DMS114 treated with DMSO at 0.1 percent for 48 hours (cell line): ENCODE results near the gene MAPK11.

ENCODE experiments used
- DNase-seq: peaks from one replicate; lab custom pipeline; 2025; ENCODE audit not compliant: unreplicated experiment; lab: John Stamatoyannopoulos, UW

MAPK11 gene

GRCh38 chr22:50262973-50263617 is 7.1 kb downstream of the MAPK11 start:
- no peak for DNase-seq

- no peak for DNase-seq
These were observed 7.7 kb downstream of the MAPK11 start for GRCh38 chr22:50262460-50262911.

- no peak for DNase-seq
These were observed 8.3 kb downstream of the MAPK11 start, which contains the start of gene MAPK12 for GRCh38 chr22:50261615-50262459. TSS of gene MAPK12 (minus strand) at chr22:50261683. CDS start at chr22:50261509, 174 bp downstream.

GRCh38 chr22:50260801-50261614 is 9.2 kb downstream of the MAPK11 start:
- DNase-seq = no peak

GRCh38 chr22:50260434-50260800 is 9.8 kb downstream of the MAPK11 start:
- DNase-seq = no peak

GRCh38 chr22:50259302-50259701 is 10.9 kb downstream of the MAPK11 start:
- DNase-seq = no peak

GRCh38 chr22:50258361-50259292 is 11.6 kb downstream of the MAPK11 start:
- no peak for DNase-seq

GRCh38 chr22:50257451-50258360 is 12.5 kb downstream of the MAPK11 start:
- DNase-seq = no peak

GRCh38 chr22:50257041-50257440 is 13.1 kb downstream of the MAPK11 start:
- no peak for DNase-seq

- DNase-seq = no peak
These were observed 13.8 kb downstream of the MAPK11 start for GRCh38 chr22:50256258-50256862.

- DNase-seq = no peak
These were observed 14.6 kb downstream of the MAPK11 start for GRCh38 chr22:50255607-50256006.

- no peak for DNase-seq
These were observed 15.1 kb downstream of the MAPK11 start for GRCh38 chr22:50255099-50255498.

GRCh38 chr22:50253941-50254340 is 16.2 kb downstream of the MAPK11 start:
- no peak for DNase-seq

GRCh38 chr22:50253046-50253915 is 16.9 kb downstream of the MAPK11 start:
- no peak for DNase-seq

- DNase-seq = no peak
These were observed 17.8 kb downstream of the MAPK11 start for GRCh38 chr22:50252082-50253045.

- no peak for DNase-seq
These were observed 18.6 kb downstream of the MAPK11 start for GRCh38 chr22:50251477-50252081.
